T-helper 17 cell (primary cell): Measurements from ENCODE around the gene PAFAH1B1. TPM values are rescaled to one million over a fixed set of nuclear protein-coding genes. Genes with fewer than 3 reads are reported as not detected.
A peak's percentile ranks its signal among the peaks of the same experiment; 100 is the strongest.

Source experiments
- ATAC-seq: fragments of 150-1000 bp; cut with Tn5 transposase; 2 replicates; pipeline ENCODE4 v1.10.0; 2021; ENCODE audit warnings: mild to moderate bottlenecking, moderate library complexity
- DNase-seq, 3 donors: peaks; one replicate each; pipeline versions ENCODE4 v3.0.0 to v3.0.0-alpha.2; 2020 to 2021
- H3K9me3 ChIP-seq: one replicate; pipeline ENCODE4 v1.7.0; 2013; ENCODE audit warnings: low read length, mild to moderate bottlenecking; ENCODE audit not compliant: control insufficient read depth, poor library complexity, severe bottlenecking
- H3K27ac Mint-ChIP-seq: one replicate; pipeline ENCODE4 v1.8.0; 2022; ENCODE audit warnings: mild to moderate bottlenecking, moderate library complexity, mixed read lengths
- H3K27me3 Mint-ChIP-seq: one replicate; pipeline ENCODE4 v1.8.0; 2022; ENCODE audit warnings: mixed read lengths
- H3K36me3 Mint-ChIP-seq: one replicate; pipeline ENCODE4 v1.8.0; 2022; ENCODE audit warnings: low read depth, mixed read lengths
- H3K4me1 Mint-ChIP-seq: one replicate; pipeline ENCODE4 v1.8.0; 2022; ENCODE audit warnings: mild to moderate bottlenecking, mixed read lengths
- H3K4me3 Mint-ChIP-seq: one replicate; pipeline ENCODE4 v1.8.0; 2022; ENCODE audit warnings: mild to moderate bottlenecking, moderate library complexity, mixed read lengths
- total RNA-seq, 4 donors: library from RNA in 2 of 4; stranded (reverse) in 2 of 4; gene quantifications; one replicate each; pipeline ENCODE4 v1.2.3 and lab custom pipeline; 2022 to 2026

Gene PAFAH1B1
- total RNA-seq, 2 donors from 2014 or later: 149 to 165 TPM

DNA sequence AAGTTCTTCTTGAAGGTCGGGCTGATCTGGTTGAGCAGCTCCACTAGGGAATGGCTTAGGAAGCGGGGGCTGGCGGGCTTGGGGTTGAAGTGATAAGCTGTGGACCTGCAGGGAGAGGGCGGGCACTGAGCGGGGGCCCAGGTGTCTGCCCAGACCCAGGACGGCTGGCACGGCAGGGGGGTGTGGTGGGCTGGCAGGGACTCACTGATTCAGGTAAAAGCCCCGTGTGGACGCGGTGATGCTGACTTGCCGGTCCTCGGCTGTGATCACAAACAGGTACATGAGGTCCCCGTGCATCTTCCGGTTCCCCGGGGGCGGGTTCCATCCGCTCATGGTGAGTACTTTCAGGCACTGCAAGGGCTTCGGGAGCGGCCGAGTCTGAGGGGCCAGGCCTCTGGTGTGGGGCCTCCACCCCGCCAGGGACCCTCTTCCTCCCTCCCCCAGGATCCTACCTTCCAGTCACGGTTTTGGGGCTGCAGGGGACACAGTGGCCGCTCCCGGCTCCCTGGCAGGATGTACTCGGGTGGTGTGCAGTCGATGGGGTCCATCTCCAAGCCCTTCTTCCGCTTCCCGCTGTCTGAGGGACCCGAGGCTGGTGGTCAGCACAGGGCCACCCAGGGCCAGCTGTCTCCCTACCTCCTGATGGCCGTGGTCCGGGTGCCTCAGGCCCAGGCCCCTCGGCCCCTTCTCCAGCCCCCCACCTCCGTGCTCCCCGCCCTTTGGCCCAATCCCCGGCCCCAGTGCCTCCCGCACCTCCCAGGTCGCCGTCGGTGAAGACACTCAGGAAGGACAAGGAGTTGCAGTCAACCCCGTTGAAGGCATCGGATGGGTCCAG, 107.9 kb downstream of the PAFAH1B1 start:
- Mint-ChIP-seq H3K4me3 (no peak overlapping the region), H3K36me3 (no peaks in the 10 kb centered on the region), H3K27me3 (no peaks in the 10 kb centered on the region), H3K4me1 (peaks cover 8% of the 10 kb centered on the region), H3K27ac (no peak overlapping the region)
- ATAC-seq (no peak), DNase-seq (no peak)
- no peaks in the 10 kb centered on the region for H3K9me3 ChIP-seq

GRCh38 chr17:2701996-2702741, 108.7 kb downstream of the PAFAH1B1 start:
- ATAC-seq (no peak), DNase-seq (no peak)
- Mint-ChIP-seq H3K27ac (no peak overlapping the region), H3K27me3 (no peaks in the 10 kb centered on the region), H3K4me1 (peaks cover 8% of the 10 kb centered on the region), H3K4me3 (no peak overlapping the region), H3K36me3 (no peaks in the 10 kb centered on the region)
- no peaks in the 10 kb centered on the region for H3K9me3 ChIP-seq

DNA sequence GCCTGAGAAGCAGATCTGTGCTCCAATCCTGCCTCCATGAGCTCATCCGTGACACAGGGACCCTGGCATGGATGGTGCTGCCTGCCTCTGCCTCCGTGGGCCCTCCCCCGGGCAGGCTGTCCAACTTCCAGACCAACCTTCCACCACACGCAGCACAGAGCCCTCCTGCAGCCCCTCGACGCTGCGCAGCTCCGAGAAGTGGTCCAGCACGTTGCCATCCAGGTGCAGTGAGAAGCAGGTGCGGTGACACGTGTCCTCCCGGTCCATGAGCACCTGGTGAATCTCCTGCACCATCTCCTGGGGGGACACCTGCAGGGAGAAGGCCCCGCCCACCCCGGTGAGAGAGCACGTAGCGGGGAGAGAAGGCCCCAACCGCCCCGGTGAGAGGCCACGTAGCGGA, 109.7 kb downstream of the PAFAH1B1 start:
- no peaks in the 10 kb centered on the region for H3K9me3 ChIP-seq
- DNase-seq: no peak
- no peaks in the 10 kb centered on the region for H3K36me3 Mint-ChIP-seq
- H3K4me3 Mint-ChIP-seq: no peak overlapping the region
- no peak overlapping the region for H3K27ac Mint-ChIP-seq
- H3K4me1 Mint-ChIP-seq: peaks cover 10% of the 10 kb centered on the region
- H3K27me3 Mint-ChIP-seq: no peaks in the 10 kb centered on the region
- ATAC-seq: no peak

DNA sequence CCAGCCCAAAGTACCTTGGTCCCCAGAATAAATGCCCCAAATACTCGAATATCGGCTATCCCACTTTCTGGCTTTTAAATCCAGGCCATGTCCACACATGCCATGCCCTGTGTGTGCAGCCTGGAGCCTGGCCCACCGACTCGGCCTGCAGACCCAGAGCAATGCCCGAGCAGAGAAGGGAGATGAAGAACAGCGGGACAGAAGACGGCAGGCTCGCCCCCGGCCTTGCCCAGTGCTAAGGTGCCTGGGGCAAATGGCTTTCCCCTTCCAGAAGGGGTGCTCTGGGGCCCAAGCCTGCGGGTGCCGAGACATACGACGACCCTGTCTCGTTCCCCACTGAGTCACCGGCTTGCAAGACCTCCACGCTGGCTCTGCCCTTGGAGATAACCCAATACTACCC, 110.2 kb downstream of the PAFAH1B1 start:
- ATAC-seq (no peak), DNase-seq (no peak)
- H3K4me1 Mint-ChIP-seq: peaks cover 13% of the 10 kb centered on the region
- H3K27me3 Mint-ChIP-seq: no peaks in the 10 kb centered on the region
- no peak overlapping the region for H3K27ac Mint-ChIP-seq
- H3K4me3 Mint-ChIP-seq: no peak overlapping the region
- H3K36me3 Mint-ChIP-seq: no peaks in the 10 kb centered on the region
- no peaks in the 10 kb centered on the region for H3K9me3 ChIP-seq

DNA sequence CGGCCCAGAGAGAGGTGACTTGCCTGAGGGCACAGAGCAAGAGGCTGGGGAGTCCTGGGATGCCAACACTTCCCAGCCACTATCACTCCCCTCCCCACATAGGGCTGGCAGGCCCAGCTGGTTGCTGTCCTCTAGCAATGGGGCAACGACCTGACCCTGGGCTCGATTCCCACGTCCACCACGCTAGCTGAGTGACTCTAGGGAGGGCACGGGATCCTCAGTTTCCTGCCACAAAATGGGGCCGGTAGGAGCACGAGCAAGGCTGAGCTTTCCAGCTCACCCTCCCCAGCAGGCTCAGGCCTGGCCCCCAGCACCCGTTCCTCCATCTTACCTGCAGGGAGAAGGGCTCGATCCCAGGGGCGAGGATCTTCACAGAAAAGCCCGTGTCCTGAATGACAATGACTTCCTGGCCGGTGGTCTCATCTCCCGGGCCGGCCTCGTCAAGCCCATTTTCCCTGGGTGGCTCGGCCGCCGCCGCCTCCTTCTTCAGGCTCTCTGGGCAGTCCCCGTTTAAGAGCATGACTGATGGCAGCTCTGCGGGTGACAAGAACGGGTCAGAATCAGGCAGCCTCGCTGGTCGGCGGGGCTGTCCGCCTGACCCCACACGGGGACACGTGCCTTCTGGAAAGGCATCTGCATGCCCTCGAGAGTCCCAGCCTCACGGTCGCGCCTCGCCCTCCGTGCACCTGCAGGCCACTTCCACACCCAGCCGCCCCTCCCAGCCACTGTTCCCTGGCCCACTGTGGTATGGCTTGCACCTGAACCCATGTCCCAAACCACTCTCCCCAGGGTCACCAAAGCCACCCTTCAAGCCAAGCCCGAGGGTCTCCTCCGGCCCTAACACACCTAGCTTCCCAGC, 110.8 kb downstream of the PAFAH1B1 start:
- Mint-ChIP-seq H3K4me1 (peaks cover 19% of the 10 kb centered on the region), H3K4me3 (no peak overlapping the region), H3K27me3 (no peaks in the 10 kb centered on the region), H3K36me3 (no peaks in the 10 kb centered on the region), H3K27ac (no peak overlapping the region)
- no peaks in the 10 kb centered on the region for H3K9me3 ChIP-seq
- ATAC-seq: no peak
- no peak for DNase-seq

- no peak for ATAC-seq
- Mint-ChIP-seq H3K36me3 (no peaks in the 10 kb centered on the region), H3K4me1 (peaks cover 25% of the 10 kb centered on the region), H3K27ac (no peak overlapping the region), H3K27me3 (no peaks in the 10 kb centered on the region), H3K4me3 (peak overlapping the region; percentile 19)
- DNase-seq: no peak
- no peaks in the 10 kb centered on the region for H3K9me3 ChIP-seq
These were observed 111.4 kb downstream of the PAFAH1B1 start for GRCh38 chr17:2704890-2705248.

DNA sequence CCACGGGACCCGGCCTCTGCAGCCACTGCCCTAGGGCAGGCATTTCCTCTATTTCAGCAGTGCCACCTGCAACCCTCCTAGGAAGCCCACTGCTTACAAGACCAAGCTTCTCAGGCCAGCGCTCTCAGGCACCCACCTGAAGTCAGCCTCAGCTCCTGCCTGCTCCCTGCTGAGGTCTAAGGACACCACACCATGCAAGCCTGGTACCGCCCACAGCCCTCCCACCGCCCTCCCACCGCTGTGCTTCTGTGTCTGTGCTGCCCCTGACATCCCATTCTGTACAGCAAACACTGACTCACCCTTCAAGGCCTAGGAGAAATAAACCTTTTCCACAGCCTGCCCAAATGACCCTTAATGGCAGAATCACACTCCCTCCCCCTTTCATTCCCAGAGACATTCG, 111.8 kb downstream of the PAFAH1B1 start:
- DNase-seq: no peak
- ATAC-seq: no peak
- no peaks in the 10 kb centered on the region for H3K36me3 Mint-ChIP-seq
- H3K4me3 Mint-ChIP-seq: peak overlapping the region; percentile 19
- H3K27ac Mint-ChIP-seq: no peak overlapping the region
- H3K27me3 Mint-ChIP-seq: no peaks in the 10 kb centered on the region
- no peaks in the 10 kb centered on the region for H3K9me3 ChIP-seq
- peaks cover 29% of the 10 kb centered on the region for H3K4me1 Mint-ChIP-seq

DNA sequence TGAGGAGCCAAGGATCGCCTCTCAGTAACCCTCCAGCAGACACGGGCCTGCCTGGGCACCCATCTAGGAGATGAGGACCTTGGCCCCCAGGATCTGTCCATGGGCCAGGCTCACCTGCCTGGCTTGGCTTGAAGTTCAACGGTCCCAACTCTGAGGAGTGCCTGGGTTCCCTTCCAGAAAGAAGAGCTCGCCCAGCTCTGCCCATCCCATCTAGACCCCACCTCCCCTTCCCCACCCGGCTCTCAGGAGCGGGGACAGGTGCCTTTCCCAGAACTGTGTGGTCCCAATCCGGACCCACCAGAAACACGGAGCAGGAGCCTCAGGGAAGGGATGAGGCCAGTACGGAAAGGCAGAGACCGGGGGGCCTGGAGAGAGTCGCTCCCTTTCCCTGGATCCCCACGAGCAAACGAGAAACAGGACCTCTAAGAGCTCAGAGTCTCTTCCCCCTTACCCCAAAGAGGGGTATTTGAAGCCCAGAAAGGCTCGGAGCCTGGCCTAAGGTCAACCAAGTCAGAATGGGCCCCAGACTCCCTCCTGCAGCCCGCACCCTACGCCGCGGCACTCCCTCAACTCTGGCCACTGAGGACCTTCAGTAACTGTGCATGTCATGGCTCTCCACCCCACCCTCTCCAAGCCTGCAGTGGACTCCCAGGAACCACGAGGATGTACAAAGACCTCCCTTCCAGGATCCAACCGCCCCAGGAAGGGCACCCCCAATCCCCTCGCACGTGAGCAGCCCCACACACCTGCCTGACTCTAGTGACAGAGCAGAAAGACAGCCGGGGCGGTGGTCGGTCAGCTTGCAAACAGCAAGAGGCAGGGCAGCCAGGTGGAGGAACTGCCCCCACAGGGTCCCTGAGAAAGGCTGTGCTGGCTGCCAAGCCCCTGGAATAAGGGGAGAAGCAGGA, 112.7 kb downstream of the PAFAH1B1 start:
- no peaks in the 10 kb centered on the region for H3K36me3 Mint-ChIP-seq
- H3K4me3 Mint-ChIP-seq: no peak overlapping the region
- H3K4me1 Mint-ChIP-seq: peaks cover 34% of the 10 kb centered on the region
- DNase-seq: no peak
- H3K9me3 ChIP-seq: no peaks in the 10 kb centered on the region
- H3K27ac Mint-ChIP-seq: peak overlapping the region; percentile 67
- H3K27me3 Mint-ChIP-seq: no peaks in the 10 kb centered on the region
- no peak for ATAC-seq

- H3K36me3 Mint-ChIP-seq: no peaks in the 10 kb centered on the region
- peak overlapping the region; percentile 67 for H3K27ac Mint-ChIP-seq
- H3K27me3 Mint-ChIP-seq: no peaks in the 10 kb centered on the region
- DNase-seq (no peak), ATAC-seq (no peak)
- peaks cover 35% of the 10 kb centered on the region for H3K4me1 Mint-ChIP-seq
- H3K4me3 Mint-ChIP-seq: no peak overlapping the region
- H3K9me3 ChIP-seq: no peaks in the 10 kb centered on the region
These were observed 113.6 kb downstream of the PAFAH1B1 start for GRCh38 chr17:2706911-2707510.

GRCh38 chr17:2707721-2708584, 114.5 kb downstream of the PAFAH1B1 start:
- Mint-ChIP-seq H3K36me3 (no peaks in the 10 kb centered on the region), H3K4me3 (no peak overlapping the region), H3K27me3 (no peaks in the 10 kb centered on the region), H3K27ac (peak overlapping the region; percentile 57), H3K4me1 (peaks cover 38% of the 10 kb centered on the region)
- no peak for ATAC-seq
- no peak for DNase-seq
- H3K9me3 ChIP-seq: no peaks in the 10 kb centered on the region

- no peaks in the 10 kb centered on the region for H3K9me3 ChIP-seq
- H3K4me1 Mint-ChIP-seq: peaks cover 38% of the 10 kb centered on the region
- peak overlapping the region; percentile 90 for H3K4me3 Mint-ChIP-seq
- ATAC-seq (no peak), DNase-seq (no peak)
- no peaks in the 10 kb centered on the region for H3K27me3 Mint-ChIP-seq
- peak overlapping the region; percentile 81 for H3K27ac Mint-ChIP-seq
- H3K36me3 Mint-ChIP-seq: no peaks in the 10 kb centered on the region
These were observed 115.2 kb downstream of the PAFAH1B1 start for GRCh38 chr17:2708585-2709182.
